ENCODE measurements around the gene TUBGCP6.

The TUBGCP6 gene

DNA sequence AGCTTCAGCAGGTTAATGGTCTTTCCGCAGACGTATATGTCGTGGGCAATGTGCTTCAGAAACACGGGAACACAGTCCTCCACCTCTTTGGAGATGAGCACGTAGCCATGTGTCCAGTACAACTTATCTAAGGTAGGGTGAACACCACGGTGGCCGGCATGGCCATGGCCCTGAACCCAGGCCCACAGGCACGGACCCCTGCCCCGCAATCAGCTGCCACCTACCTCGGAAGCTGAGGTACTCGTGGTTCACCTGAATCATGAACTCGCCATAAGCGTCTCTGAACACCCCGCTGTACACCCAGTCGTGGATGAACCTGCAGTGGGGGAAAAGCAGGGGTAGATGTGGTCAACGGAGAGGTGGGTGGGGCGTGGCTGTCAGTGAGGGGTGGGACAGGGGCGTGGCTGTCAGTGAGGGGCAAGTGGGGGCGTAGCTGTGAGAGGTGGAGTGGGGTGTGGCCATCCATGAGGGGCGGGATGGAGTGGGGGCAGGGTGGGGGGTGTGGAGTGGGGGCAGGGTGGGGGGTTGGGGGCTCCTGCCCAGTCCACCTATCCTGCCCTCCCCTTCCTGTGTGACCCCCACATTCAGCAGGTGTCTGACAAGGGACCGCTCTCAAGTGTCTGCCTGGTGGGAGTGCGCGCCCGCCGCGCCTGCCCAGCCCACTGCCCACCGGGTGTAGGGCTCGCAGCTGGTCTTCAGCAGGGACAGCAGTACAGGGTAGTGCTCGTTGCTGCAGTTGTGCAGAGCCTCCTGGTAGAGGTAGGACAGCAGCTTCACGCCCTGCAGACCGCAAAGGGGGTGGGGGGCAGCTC lies 18.6 kb downstream of the TUBGCP6 start:
- DNase-seq (ENCODE audit: low spot score): no peak

DNA sequence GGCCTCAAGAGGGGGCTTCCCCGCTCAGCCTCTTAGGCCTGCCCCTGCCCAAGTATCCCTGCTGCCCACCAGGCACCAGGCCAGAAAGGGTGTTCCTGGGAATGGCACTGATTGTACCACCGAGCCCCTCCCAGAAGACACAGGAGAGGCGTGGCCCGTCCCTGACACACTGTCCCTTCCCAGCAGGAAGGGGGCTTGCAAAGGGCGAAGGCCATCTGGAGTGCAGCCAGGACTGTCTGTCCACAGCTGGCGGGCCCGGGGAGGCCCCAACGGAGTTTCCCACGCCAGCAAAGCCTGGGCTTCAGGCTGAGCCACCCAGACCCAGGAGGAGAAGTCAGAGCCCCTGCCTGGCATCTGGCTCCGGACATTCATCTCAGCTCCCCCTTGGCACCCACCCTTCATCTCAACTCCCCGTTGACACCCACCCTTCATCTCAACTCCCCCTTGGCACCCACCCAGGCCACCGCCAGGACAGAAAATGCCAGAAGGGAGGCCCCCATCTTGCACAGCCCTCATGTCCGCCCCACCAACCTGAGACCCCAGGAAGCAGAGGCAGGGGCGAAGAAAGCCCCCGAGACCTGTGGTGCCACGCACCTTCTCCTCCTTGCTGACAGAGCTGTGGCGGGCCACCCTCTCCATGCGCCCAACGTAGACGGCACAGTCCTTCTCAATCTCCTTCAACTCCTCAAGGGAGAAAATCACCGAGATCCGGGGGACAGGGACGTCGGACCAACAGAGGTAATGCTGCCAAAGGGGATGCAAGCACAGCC lies 19.4 kb downstream of the TUBGCP6 start:
- no peak for DNase-seq (ENCODE audit: low spot score)

DNA sequence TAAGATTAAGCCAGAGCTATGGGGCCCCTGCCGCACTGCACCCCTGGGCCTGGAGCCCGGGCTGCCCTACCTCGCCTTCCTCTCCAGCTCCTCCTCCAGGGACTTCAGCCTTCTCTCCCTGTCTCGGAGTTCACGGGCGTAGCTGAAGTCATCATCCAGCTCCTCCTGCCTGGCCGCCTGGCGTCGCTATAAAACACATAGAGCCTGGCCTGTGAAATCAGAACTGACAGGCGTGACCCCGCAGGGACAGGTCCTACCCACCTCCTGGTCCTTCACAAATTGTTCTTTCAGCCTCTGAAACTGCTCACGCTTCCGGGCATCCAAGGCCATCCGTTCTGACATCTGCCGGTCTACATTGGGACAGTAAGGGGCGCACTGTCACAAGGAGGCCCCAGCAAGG lies 20.8 kb downstream of the TUBGCP6 start:
- DNase-seq (ENCODE audit: low spot score): no peak

DNA sequence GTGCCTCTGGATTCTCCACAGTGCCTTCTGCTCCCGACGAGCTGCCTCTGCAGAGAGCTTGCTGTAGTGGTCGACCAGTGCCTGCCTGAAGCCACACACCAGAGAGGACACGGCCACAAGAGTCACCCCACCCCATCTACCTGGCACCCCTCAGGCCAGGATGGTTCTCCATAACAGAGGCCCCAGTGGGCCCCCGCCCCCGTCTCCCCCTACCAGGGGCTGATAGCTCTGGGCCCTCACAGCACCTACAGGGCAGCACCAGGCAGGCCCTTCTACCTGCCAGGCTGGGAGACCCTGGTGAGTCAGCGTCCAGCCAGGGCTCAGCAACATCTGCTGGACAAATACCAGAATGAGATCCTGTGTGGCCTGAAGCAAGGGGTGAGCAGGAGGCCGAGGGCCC lies 22.3 kb downstream of the TUBGCP6 start:
- DNase-seq (ENCODE audit: low spot score): no peak

DNA sequence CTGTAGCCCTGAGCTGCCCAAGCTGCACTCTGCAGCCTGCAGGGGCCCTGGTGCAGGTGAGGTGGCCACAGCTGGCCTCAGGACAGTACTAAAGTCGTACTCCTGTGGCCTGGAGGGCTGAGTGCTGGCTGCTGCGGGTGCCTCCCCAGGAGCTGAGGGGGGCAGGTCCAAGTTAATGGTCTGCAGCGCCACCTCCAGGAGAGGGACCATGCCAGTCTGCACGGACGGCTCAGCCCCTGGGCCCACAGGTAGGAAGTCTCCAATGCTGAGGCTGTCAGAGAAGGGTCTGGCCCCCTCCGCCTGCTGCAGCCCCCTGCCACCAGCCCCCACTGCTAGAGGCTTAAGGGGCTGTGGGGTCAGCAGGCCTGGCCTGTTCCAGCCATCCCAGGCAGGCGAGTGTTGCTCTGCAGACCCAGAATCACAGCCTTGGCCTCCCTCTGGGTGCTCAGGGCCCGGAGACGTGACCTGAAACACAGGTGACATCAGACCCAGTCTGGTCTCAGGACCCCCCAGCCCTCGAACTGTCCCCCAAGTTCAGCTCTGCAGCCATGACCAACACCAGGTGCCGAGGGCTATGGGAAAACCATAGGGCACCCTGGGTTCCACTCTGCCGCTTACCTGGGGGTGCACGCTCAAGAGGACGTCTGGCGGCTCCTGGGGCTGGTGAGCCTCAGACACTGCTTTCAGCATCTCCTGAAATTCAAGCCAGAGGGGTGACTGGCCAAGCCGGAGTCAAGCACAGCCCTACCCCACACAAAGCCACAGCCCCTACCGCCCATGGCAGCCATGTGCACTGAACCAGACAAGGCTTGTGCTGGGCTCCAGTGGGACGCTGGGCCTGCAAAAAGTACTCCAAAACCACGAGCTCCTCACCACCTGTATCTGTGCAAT lies 23.2 kb downstream of the TUBGCP6 start:
- no peak for DNase-seq (ENCODE audit: low spot score)

DNA sequence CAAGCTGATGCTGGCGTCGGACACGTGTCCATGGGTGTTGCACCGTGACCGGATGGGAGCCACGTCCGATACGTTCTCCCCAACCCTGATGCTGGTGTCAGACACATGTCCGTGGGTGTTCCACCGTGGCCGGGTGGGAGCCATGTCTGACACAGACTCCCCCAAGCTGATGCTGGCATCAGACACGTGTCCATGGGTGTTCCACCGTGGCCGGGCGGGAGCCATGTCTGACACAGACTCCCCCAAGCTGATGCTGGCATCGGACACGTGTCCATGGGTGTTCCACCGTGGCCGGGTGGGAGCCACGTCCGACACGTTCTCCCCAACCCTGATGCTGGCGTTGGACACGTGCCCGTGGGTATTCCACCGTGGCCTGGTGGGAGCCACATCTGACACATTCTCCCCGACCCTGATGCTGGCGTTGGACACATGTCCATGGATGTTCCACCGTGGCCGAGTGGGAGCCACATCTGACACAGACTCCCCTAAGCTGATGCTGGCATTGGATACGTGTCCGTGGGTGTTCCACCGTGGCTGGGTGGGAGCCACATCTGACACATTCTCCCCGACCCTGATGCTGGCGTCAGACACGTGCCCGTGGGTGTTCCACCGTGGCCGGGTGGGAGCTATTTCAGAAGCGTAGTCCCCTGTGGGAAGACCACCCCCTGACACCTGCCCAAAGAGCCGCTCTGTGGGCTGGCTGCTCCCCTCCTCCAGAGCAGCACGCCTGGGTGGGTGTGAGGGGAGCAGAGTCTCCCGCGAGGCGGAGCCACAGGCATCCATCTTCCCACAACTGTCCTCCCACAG lies 24.0 kb downstream of the TUBGCP6 start:
- DNase-seq (ENCODE audit: low spot score): no peak

DNA sequence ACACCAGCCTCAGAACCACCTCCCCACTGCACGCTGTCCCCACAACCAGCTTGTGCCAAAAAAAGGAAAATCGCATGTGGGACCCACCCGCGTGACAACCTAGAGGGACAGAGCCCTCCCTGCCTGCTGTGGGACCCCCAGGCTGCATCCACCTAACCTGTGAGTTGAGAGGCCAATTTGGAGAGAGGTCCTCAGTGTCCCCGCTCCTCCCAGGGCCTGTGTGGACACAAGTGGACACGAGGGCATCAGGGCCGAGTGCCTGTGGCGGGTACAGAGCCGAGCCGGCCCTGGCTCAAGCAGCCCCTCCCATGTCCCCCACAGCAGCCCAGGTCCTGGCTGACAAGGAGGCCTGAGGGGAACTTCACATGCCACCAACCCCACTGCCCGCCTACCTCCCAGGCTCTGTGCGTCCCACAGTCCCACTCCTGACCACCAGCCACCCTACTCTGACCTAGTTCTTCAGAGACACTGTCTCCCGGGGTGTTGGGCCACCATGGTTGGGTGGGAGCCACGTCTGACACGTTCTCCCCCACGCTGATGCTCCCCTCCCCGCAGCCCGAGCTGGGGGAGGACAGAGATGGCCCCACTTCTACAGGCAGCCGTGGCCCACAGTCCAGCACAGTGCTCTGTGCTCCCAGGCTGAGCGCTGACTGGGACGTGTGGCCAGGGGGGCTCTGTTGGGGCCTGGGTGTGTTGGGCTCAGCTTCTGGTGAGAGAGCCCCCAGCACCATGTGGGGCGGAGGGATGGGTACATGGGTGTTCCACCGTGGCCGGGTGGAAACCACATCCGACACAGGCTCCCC lies 24.8 kb downstream of the TUBGCP6 start:
- DNase-seq (ENCODE audit: low spot score): no peak

DNA sequence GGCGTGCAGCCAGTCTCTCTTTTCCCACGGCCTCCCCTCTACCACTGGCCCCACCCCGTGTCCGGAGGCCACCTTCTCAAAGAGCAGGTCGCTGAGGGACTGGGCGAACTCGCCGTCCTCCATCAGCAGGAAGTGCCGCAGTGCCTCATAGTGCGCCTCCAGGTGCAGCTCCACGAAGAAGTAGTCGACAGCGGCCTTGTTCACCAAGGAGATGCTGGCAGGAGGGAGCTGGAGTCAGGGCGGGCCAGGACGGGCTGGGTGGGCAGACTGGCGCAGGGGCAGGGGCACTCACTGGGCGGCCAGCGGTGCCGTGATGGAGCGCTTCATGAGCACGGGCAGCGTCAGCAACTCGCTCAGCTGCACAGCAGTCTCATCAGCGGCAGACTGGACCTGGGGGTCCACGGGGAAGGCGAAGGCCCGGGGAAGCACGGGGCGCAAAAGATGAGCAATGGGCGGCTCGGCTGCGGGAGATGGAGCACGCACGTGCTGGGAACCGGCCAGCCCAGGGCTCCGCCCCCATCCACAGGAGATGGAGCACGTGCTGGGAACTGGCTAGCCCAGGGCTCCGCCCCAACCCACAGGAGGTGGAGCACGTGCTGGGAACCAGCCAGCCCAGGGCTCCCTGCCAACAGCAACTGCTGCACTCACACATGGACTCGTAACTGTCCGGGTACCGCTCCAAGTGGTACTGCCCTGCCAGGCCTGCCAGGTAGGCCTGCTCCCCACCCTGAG lies 25.7 kb downstream of the TUBGCP6 start:
- DNase-seq (ENCODE audit: low spot score): no peak

DNA sequence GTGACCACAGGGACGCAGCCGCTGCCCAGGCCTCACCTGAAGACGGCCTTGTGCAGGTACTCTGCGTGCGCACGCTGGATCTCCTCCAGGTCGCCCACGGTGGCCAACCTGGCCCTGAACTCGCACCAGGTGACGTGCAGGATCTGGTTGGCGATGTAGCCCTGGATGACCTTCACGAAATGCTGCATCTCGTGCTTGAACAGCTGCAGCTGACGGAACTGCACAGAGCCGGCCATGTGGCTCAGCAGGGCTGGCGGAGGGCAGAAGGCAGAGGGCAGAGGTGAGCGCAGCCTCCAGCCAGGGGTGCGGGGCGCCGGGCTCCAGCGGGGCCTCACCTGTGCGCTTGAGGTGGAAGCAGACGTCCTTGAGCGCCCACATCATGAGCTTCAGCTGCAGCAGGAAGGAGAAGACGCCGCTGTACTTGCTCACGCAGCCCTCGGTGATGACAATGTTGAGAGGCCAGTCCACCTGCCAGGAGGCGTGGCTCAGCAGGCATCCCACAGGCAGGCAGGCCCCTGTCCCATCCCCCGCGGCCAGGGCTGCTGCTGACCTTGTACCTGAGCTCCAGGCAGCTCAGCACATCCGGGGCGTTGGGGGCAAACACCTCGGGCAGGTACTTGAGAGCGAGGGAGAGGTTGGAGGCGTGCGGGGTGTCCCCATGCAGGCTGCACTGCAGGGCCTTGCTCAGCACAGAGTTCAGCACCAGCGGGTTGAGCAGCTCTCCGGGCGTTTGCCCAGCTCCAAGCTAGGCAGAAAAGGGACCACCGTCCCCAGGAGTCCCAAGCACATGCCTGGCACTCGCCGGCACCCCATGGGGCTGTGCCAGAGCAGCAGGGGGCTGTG lies 26.4 kb downstream of the TUBGCP6 start:
- DNase-seq (ENCODE audit: low spot score): no peak

DNA sequence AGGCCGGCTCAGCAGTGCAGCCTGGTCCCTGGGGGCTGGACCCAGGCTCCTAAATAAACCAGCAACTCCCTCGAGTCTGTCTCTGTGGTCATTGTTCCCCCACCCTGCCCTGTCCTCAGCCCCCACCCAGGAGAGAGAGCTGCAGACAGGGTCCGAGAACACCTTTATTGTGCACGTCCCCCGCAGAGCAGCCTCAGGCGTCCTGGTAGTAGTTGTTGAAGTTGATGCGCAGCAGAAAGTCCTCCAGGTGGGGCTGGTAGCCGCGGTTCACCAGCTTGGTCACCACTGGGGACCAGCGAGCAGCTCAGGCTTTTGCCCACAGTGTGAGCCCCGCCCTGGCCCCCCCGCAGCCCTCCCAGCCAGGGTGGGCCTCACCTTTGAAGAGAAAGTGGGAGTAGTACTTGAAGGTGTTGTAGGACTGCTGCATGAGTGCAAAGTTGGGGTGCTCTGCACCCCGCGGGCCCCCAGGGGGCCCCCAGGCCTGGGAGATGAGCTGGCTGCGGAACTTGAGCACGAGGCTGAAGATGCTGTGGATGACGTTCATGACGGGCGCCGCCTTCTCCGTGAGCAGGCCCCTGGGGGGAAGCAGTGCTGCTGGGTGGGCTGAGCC lies 27.2 kb downstream of the TUBGCP6 start:
- no peak for DNase-seq (ENCODE audit: low spot score)

DNA sequence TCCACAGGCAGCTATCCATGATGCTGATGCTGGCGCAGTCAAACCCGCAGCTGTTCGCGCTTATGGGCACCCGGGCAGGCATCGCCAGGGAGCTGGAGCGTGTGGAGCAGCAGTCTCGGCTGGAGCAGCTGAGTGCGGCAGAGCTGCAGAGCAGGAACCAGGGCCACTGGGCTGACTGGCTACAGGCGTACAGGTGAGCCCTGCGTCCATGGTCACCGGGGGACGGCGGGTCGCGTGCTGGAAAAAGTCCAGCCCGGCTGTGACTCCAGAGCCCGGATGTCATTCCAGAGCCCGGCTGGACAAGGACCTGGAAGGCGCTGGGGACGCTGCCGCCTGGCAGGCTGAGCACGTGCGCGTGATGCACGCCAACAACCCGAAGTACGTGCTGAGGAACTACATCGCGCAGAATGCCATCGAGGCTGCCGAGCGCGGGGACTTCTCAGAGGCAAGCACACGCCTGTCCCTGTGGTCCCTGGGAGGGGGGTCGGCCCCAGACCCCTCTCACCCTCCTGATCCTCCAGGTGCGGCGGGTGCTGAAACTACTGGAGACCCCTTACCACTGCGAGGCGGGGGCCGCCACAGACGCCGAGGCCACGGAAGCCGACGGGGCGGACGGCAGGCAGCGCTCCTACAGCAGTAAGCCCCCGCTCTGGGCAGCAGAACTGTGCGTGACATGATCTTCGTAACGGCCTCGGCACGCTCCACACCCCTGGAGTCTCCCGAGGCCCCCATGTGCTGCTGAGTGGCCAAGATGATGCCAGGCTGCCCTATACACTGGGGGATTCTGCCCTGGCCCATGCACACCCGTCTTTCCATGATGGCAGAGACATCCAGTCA lies 27.9 kb downstream of the TUBGCP6 start:
- no peak for DNase-seq (ENCODE audit: low spot score)

DNA sequence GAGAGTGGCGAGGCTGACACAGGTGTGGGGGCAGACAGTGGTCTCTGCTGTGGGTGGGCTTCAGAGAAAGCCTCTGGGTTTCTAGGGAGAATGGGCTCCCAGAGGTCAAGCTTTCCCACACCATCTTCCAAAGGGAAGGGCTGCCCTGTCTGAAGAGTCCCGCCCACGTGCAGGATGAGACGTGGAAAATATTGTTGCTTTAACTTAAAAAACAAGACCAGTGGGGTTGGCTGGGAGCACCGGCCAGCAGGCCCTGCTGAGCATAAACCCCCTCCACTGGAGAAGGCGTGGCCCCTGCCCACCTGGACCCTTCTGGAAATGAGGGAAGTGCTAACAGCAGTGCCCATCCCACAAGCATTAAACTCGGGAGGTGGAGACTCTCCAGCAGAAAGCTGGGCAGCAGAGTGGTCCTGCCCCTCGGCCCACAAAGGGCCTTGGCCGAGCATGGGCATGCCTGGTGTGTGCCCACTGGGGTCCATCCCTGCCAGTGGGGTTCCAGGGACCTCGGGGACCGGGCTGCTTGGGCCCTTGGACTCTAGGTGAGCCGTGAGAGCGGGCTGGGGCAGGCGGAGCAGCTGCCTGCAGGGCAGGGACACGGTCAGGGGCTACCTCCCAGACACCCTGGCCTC lies 28.7 kb downstream of the TUBGCP6 start:
- DNase-seq (ENCODE audit: low spot score): no peak

DNA sequence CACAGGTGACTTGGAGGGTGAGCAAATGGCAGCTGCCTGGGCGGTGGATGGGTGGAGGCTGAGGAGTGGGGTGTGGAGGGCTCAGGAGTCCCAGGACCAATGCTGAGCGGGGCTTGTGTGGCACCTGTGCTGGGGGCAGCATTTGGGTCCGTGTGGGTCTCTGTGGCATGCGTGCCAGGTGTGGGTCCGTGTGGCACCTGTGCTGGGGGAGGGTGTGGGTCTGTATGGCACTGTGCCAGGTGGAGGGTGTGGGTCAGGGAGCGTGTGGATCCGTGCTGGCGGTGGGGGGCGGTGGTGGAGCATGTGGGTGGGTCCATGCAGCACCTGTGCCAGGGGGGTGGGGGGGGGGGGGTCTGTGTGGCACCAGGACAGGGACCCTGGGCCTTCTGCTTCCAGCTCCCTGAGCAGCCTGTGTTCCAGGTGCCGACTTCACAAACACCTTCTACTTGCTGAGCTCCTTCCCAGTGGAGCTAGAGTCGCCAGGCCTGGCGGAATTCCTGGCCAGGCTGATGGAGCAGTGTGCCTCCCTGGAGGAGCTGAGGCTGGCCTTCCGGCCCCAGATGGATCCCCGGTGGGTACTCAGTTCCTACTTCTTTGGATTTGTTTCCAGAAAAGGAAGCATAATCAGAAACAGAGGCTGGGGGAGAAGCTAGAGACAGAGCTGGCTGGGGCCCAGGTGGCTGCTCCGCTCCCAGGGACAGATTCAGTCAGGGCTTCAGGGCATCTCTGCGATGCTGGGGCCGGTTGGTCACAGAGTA lies 29.3 kb downstream of the TUBGCP6 start:
- DNase-seq (ENCODE audit: low spot score): no peak

DNA sequence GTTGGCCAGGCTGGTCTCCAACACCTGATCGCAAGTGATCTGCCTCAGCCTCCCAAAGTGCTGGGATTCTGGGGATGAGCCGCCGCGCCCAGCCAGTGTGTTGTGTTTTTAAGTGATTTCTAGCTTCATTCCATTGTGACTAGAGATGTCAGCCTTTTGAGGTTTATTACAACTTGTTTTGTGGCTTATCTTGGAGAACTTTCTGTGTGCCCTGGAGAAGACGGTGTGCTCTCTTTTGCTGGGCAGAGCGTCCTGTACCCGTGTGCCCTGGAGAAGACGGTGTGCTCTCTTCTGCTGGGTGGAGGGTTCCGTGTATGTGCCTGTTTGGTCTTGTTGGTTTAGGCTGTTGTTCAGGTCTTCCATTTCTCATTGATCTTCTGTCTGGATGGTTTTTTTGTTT lies 31.6 kb downstream of the TUBGCP6 start:
- no peak for DNase-seq (ENCODE audit: low spot score)

DNA sequence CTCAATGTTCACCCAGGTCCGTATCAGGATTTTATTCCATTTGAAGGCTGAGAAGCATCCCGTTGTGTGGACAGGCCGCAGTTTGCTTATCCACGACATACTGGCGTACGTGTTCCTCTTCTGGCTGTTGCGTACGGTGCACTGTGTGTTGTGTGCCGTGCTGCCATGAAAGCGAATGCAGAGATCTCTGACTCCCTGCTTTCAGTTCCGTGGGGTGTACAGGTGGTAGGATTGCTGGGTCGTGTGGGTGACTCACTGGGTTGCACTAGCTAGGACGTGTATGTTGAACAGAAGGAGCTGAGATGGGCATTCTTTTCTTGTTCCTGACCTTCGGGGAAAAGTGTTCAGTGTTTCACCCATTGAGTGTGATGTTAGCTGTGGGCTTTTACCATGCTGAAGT lies 33.7 kb downstream of the TUBGCP6 start:
- DNase-seq (ENCODE audit: low spot score): no peak

DNA sequence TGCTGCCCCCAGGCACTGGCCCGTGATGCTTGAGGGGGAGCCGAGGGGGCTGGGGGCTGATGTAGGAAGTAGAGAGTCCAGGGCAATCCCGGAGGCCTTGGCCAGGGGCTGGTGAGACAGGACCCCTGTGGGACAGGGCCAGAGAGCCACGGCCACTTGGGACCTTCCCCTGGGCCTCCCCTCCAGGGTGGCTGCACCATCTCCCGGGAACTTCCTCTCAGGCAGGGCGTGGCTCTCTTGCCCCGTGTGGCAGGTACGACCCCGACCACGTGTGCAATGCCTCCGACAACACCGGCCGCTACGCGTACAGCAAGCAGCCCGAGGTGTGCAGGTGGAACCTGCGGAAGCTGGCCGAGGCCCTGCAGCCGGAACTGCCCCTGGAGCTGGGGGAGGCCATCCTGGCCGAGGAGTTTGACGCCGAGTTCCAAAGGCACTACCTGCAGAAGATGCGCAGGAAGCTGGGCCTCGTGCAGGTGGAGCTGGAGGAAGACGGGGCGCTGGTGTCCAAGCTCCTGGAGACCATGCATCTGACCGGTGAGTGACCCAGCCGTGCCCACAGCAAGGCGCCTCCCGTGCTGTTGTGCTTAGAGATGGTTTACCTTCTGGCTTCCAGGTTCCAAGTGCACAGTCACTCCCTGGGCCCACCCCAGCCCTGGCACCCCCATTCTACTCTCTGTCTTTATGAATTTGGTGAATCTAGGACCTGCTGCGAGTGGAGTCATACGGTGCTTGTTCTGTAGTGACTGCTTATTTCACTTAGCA lies 34.3 kb downstream of the TUBGCP6 start:
- no peak for DNase-seq (ENCODE audit: low spot score)

Measured in ecto neural progenitor cell (in vitro differentiated cells).